ENCODE data around the gene EFCAB13.
"Not testable (repeated sequence)": the region's sequence is repeated elsewhere in the genome, so short reads cannot be mapped to it uniquely, and the experiment has no call there.

EFCAB13 gene

GRCh38 chr17:47330548-47330947, 6.8 kb downstream of the EFCAB13 start:
- no peak for DNase-seq

DNA sequence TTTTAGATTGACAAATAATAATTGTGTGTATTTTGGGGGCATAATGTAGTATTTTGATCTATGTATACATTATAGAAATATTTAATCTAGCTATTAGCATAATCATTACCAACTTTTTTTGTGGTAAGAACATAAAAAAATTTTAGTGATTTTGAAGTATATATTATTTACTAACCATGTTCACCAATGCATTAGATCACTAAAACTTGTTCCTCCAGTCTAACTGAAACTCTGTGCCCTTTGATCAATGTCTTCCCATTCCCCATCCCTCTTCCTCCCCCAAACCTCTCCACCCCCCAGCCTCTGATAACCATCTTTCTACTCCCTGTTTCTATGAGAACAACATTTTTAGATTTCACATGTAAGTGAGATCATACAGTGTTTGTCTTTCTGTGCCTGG, 8.5 kb downstream of the EFCAB13 start:
- DNase-seq, result no peak

DNA sequence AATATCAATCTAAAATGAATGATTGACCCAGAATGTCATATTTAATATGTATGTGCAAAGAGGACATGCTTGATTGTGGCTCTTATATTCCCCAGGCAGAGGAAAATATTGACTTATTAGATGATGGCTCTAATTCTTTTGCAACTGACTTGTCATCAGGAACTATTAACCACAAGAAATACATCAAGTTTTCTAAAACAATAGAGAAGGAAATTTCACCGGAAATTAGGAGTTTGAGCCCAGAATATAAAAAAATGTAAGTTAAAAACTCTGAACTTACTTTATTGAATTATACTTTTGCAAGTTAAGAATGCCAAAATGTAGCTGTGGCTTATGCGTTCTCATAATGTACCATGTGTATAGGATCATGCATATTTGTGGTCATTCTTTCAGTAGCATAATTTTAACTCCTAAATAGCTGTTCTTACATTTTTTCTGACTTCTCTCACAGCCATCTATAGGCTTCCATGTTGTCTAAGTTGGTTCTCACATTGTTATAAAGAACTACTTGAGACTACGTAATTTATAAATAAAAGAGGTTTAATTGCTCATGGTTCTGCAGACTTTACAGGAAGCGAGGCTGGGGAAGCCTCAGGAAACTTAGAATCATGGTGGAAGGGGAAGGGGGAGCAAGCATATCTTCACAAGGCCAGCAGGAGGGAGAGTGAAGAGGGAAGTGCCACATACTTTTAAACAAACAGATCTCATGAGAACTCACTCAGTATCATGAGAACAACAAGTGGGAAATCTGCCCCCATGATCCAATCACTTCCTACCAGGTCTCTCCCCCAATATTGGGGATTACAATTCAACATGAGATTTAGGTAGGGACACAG, 11.6 kb downstream of the EFCAB13 start:
- DNase-seq, result no peak

GRCh38 chr17:47338026-47338425, 14.3 kb downstream of the EFCAB13 start:
- DNase-seq, result no peak

GRCh38 chr17:47352848-47353247, 29.1 kb downstream of the EFCAB13 start:
- no peak for DNase-seq

DNA sequence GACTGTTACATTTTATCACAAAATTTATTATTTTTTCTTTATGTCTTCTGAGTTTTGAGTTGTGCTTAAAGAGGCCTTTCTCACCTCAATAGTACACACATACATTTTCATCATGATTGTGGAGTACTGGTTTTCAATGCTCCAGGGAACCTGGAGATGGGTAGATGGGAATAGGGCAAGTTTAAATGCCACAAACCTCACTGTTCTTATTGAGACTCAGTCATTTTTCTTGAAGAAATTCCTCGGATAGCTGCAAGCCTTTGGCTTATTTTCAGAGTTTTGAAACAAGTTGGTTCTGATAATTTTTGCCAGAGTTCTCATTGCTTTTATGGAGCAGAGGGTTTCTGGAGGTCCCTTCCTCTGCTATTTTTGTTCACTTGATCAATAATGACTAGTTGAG, 34.9 kb downstream of the EFCAB13 start:
- no peak for DNase-seq

DNA sequence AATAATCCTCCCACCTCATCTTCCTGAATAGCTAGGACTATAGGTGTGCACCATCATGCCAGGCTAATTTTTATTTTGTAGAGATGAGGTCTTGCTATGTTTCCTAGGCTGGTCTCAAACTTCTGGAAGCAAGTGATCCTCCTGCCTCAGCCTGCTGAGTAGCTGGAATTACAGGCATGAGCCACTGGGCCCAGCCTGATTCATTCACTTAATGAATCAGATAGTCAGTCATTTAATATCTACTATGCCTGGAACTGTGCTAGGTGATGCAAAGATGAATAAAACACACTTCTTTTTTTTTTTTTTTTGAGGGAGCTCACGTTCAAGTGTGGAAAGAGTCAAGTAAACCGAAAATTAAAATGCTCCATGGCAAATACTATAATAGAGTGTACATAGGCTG, 39.4 kb downstream of the EFCAB13 start:
- no peak for DNase-seq

DNA sequence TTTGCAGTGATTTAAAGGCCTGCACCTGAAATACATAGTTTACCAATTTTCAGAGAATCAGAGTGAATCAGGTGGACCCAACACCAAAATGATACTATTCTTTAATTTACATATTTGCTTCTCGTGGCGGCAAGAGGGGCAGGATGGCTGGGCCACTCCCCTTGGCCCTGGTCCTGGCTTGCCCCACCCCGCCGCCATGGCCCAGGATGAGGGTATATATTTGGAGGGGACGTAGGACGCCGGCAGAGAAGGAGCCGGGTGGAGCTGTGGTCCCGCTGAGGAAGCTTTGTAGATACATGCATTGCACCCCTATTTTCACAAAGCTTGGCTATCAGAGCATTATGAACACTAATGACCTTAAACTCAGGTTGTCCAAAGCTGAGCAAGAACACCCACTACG, 43.5 kb downstream of the EFCAB13 start:
- no peak for DNase-seq

GRCh38 chr17:47368262-47368661, 44.5 kb downstream of the EFCAB13 start:
- DNase-seq, result no peak

GRCh38 chr17:47370899-47371298, 47.1 kb downstream of the EFCAB13 start:
- not testable (repeated sequence) for DNase-seq

GRCh38 chr17:47373002-47373401, 49.2 kb downstream of the EFCAB13 start:
- no peak for DNase-seq

DNA sequence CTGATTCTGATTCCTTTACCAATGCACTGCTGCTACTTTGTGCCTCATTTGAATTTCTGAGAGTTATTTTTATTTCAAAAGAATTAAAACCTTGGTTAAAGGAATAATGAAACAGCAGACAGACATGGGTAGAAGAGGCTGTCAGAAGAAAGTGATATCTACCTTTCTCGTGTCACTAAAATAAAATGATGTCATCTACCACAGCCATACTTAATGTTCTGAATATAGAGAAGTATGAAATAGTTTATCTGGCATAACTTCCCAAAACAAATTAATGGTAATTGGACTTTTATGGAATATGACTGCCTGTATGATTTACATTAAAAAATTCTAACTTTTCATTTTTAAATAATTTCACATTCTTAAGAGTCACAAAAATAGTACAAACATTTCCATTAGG, 52.5 kb downstream of the EFCAB13 start:
- DNase-seq, result no peak

DNA sequence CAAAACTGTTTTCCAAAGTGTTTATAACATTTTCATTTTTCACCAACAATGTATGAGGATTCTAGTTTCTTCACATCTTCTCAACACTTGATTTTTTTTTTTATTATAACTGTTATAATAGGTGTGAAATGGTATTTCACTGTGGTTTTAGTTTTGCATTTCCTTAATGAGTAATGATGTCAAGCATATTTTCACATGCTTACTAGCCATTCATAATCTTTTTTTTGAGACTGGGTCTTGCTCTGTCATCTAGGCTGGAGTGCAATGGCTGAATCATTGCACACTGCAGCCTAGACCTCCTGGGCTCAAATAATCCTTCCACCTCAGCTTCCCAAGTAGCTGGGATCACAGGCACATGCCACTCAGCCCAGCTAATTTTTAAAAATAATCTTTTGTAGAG, 65.1 kb downstream of the EFCAB13 start:
- no peak for DNase-seq

DNA sequence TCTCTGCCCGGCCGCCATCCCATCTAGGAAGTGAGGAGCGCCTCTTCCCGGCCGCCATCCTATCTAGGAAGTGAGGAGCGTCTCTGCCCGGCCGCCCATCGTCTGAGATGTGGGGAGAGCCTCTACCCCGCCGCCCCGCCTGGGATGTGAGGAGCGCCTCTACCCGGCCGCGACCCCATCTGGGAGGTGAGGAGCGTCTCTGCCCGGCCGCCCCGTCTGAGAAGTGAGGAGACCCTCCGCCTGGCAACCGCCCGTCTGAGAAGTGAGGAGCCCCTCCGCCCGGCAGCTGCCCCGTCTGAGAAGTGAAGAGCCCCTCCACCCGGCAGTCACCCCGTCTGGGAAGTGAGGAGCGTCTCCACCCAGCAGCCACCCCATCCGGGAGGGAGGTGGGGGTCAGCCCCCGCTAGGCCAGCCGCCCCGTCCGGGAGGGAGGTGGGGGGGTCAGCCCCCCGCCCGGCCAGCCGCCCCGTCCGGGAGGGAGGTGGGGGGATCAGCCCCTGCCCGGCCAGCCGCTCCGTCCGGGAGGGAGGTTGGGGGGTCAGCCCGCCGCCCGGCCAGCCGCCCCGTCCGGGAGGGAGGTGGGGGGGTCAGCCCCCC, 73.9 kb downstream of the EFCAB13 start:
- not testable (repeated sequence) for DNase-seq

DNA sequence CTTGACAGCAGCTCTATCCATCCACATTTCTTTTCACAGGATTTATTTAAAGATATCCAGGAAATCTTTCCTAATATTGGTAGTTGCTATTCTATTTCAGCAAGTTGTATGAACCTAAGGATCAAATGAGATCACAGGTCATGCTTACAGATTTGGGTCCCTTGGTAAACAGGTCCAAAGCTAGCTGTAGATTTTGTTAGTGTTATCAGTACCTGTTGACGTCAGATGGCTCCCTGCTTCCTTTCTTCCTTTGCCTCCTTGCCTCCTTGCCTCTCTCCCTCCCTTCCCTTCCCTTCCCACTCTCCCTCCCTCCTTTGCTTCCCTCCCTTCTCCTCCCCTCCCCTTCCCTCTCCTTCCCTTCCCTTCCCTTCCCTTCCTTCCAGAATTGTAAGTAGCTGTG, 76.6 kb downstream of the EFCAB13 start:
- no peak for DNase-seq

GRCh38 chr17:47401100-47401499, 77.3 kb downstream of the EFCAB13 start:
- DNase-seq, result no peak

GRCh38 chr17:47404006-47404405, 80.3 kb downstream of the EFCAB13 start:
- no peak for DNase-seq

- DNase-seq, result no peak
Observed at GRCh38 chr17:47404875-47405274, 81.1 kb downstream of the EFCAB13 start.

- DNase-seq, result no peak
Observed at GRCh38 chr17:47413872-47414271, 90.1 kb downstream of the EFCAB13 start.

DNA sequence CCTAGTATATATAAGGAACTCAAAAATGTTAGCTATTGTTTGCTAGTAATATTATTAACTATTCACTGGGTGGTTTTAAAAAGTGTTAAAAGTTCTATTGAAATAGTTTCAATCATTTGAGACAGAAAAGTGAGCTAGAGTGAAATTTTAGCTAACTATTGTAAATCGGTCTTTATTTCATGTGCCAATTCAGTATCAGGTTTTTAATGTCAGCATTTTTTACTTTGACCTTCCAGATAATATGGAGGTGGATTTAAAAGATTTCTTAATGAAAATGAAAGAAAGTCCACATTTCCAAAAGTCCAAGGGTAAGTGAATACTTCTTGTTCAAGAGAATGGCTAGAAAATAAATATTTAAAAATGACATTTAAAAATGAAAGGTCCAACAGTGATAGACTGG, 90.9 kb downstream of the EFCAB13 start:
- no peak for DNase-seq

DNA sequence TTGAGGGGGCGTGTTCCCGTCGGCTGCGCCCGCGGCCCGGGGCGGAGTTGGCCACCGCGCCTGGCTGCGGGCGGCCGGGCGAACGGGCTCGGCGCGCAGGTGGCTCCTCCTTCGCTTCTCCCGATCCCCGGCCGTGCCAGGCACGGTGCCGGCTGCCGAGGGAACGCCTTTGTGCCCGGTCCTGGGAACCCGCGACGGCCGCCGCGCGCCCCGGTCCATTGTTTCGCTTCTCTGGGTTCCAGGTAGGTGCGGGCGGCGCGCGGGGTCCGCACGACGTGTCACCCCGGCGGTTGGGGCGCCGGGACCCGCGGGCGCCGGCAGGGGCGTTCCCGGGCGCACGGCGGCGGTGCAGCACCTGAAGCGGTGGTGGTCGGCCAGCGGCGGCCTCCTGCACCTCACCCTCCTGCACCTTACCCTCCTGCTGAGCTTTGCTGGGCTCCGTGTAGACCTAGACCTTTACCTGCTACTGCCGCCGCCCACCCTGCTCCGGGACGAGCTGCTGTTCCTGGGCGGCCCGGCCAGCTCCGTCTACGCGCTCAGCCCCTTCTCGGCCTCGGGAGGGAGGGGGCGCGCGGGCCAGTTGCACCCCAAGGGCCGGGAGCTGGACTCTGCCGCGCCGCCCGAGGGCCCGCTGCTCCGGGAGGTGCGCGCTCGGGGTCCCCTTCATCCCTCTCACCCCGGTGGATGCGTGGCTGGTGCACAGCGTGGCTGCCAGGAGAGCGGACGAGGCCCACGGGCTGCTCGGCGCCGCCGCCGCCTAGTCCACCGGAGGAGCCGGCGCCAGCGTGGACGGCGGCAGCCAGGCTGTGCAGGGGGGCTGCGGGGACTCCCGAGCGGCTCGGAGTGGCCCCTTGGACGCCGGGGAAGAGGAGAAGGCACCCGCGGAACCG, 99.9 kb downstream of the EFCAB13 start:
- peak; percentile 54 for DNase-seq

- not testable (repeated sequence) for DNase-seq
Observed at GRCh38 chr17:47425233-47425632, 101.5 kb downstream of the EFCAB13 start.

GRCh38 chr17:47425887-47426635, 102.3 kb downstream of the EFCAB13 start:
- not testable (repeated sequence) for DNase-seq

All from activated CD8-positive, alpha-beta memory T cell treated with anti-CD3 and anti-CD28 coated beads, Interleukin-2, amount 50 U/mL, for 48 hours (primary cell).